WTC11 (cell line): ENCODE results near the gene WNT7A.

Source experiments
- ATF3 ChIP-seq: sonication (generic); formaldehyde crosslinking; conservative IDR thresholded peaks from 2 replicates; pipeline ENCODE4 v1.8.1; 2022; ENCODE audit warnings: mild to moderate bottlenecking, missing genetic modification reagents
- CTCF ChIP-seq: fragments of 200-600 bp; IDR thresholded peaks from 2 replicates; pipeline ENCODE4 v1.8.0; 2022; ENCODE audit warnings: antibody characterized with exemption
- E2F5 ChIP-seq: sonication (generic); formaldehyde crosslinking; IDR thresholded peaks from 2 replicates; pipeline ENCODE4 v1.8.1; 2022; ENCODE audit warnings: mild to moderate bottlenecking, moderate library complexity, missing genetic modification reagents
- ESRRA ChIP-seq: sonication (generic); formaldehyde crosslinking; IDR thresholded peaks from 2 replicates; pipeline ENCODE4 v1.8.1; 2022; ENCODE audit warnings: mild to moderate bottlenecking, missing genetic modification reagents, borderline replicate concordance
- IRF2 ChIP-seq: sonication (generic); formaldehyde crosslinking; IDR thresholded peaks from 2 replicates; pipeline ENCODE4 v1.8.0; 2022; ENCODE audit warnings: low read depth, missing genetic modification reagents, borderline replicate concordance
- JUN ChIP-seq: sonication (generic); formaldehyde crosslinking; IDR thresholded peaks from 2 replicates; pipeline ENCODE4 v1.8.0; 2023; ENCODE audit warnings: mild to moderate bottlenecking, missing genetic modification reagents
- MAX ChIP-seq: sonication (generic); formaldehyde crosslinking; IDR thresholded peaks from 2 replicates; pipeline ENCODE4 v1.8.0; 2022; ENCODE audit warnings: mild to moderate bottlenecking, missing genetic modification reagents
- NR3C1 ChIP-seq: sonication (generic); formaldehyde crosslinking; conservative IDR thresholded peaks from 2 replicates; pipeline ENCODE4 v1.8.1; 2023; ENCODE audit warnings: low read depth, mild to moderate bottlenecking, missing genetic modification reagents
- PREB ChIP-seq: sonication (generic); formaldehyde crosslinking; IDR thresholded peaks from 2 replicates; pipeline ENCODE4 v1.8.1; 2022; ENCODE audit warnings: mild to moderate bottlenecking, missing genetic modification reagents, moderate library complexity, borderline replicate concordance
- PRRX2 ChIP-seq: fragments of 250-450 bp; sonication (Bioruptor Pico); IDR thresholded peaks from 2 replicates; pipeline ENCODE4 v1.8.0; 2021; ENCODE audit warnings: mild to moderate bottlenecking
- ZNF512 ChIP-seq: sonication (generic); formaldehyde crosslinking; IDR thresholded peaks from 2 replicates; pipeline ENCODE4 v1.8.1; 2022; ENCODE audit warnings: missing genetic modification reagents, borderline replicate concordance

GRCh38 chr3:13772321-13772745, 107.5 kb downstream of the WNT7A start:
- TF ChIP-seq IRF2 (no peak), CTCF (no peak), NR3C1 (CRISPR knock-in tag) (no peak), ESRRA (CRISPR knock-in tag) (no peak), PREB (CRISPR knock-in tag) (no peak), ATF3 (CRISPR knock-in tag) (no peak), JUN (CRISPR knock-in tag) (no peak), ZNF512 (CRISPR knock-in tag) (no peak), PRRX2 (CRISPR knock-in tag) (no peak), MAX (CRISPR knock-in tag) (no peak), E2F5 (CRISPR knock-in tag) (no peak)
